IPS-18c (cell line): Measurements from ENCODE around the gene C12orf75.
"Not testable (repeated sequence)": the region's sequence is repeated elsewhere in the genome, so short reads cannot be mapped to it uniquely, and the experiment has no call there.

Experiments
- H3K4me3 ChIP-seq: 2 replicates; pipeline ENCODE4 v1.7.0; 2013; ENCODE audit warnings: low read depth, mild to moderate bottlenecking, low read length, moderate library complexity; ENCODE audit not compliant: insufficient read depth
- H3K9me3 ChIP-seq: one replicate; pipeline ENCODE4 v1.6.1; 2013; ENCODE audit warnings: mild to moderate bottlenecking, low read length, moderate library complexity; ENCODE audit not compliant: control insufficient read depth, insufficient read depth

Gene C12orf75

DNA sequence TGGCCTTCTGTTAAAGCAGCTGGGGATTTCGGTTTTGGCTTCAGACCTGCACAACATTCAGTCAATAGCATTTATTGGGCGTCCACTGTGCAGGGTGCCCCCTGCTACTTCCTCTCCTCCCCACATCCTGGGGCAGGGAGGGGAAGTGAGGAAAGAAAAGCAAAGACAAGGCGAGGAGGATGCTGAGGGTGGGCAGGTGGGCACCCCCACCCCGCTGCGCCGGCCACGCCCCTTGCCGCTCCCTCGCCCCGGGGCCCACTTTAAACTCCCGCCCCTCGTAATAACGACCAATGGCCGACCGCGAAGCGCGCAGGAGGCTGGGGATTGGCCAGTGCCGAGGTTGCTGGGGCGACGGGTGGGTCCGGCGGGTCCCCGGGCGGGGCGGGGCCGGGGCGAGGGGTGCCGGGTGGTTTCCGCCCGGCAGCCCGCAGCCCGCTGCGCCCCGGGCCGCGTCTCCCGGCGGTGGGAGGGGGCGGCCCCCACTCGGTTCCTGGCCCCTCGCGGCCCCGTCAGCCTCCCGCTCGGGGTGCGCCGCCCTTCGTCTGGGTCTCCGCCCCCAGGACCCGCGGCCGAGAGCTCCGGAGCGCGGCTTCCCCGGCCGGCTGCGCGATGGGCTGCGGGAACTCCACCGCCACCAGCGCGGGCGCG lies at the start of gene C12orf75:
Gene C12orf75, plus strand, starts transcription at position 409 of the 648 bp plus-strand sequence. Its CDS starts 201 bp downstream, at position 610.
- H3K4me3 ChIP-seq, result peak within 1 kb of the TSS; percentile 65

DNA sequence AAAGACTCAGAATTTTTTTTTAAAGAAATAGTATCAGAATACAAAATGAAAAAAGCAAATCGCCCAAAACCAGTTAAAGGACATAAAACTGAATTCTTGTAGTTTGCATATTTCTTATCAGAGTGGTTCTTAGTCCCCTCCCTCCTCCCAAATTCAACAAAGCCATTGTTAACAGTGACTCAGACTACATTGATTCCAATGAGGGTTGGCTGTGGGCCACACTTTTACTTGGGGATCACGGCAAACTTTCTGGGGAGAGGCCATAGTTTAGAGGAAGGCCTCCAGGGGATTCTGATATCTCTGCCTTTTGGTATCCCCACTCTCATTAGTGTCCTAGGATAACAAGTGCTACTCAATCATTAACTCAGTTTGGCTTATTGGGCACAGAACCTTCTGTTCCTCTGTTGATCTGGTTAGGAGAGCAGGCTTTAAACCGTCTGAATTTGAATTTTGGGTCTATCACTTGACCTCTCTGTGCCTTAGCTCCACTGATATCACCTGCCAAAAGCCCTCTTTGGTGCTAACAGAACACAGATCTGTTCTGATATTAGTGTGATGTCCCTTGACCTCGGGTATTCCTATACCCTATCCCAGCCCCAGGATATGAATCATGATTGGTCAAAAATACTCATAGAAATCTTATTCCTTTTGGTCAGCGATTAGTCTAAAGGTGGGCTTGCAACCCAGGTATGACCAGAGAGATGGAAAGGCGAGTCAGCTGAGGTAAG lies 49.4 kb upstream of the C12orf75 start:
- no peaks in the 10 kb centered on the region for H3K9me3 ChIP-seq

More for the DNA sequence above, at the start of gene C12orf75:
- no peaks in the 10 kb centered on the region for H3K9me3 ChIP-seq

DNA sequence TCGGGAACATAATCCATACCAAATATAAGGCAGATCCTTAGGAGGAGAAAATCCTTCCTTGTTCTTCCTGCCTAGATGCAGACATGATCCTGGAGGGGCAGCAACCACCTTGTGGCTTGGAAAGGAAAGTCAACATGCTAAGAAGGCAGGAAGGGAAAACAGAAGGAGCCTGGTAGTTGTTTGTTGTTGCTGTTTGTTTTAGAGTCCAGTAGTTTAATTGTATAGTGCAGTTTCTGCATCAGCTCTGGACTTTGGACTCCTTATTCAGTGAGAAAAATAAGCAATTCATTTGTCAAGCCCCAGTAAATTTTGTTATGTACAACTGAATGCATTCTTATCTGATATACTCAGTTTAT lies 48.8 kb upstream of the C12orf75 start:
- H3K9me3 ChIP-seq, result no peaks in the 10 kb centered on the region
- H3K4me3 ChIP-seq, result no peak overlapping the region

More for the DNA sequence above, 49.4 kb upstream of the C12orf75 start:
- H3K4me3 ChIP-seq, result no peak overlapping the region

DNA sequence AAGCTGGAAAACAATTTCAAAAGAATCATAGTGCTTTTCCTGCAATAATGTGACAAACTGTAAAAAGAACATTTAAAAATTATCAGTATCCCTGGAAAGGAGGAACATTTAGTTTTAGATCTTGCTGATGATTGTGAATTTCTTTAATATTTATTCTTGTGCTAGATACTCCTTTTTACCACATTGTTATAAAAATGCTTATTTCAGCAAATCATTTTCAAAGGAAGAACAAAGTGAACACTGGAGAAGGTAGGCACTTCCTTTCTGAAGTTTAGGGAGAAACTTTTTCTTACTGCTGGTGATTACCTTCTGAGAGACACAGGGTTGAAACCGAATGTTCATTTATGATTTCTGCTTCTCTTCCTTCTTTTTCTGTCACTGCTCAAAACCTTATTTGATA lies 45.1 kb upstream of the C12orf75 start:
- peaks cover 2% of the 10 kb centered on the region for H3K9me3 ChIP-seq
- H3K4me3 ChIP-seq, result no peak overlapping the region

DNA sequence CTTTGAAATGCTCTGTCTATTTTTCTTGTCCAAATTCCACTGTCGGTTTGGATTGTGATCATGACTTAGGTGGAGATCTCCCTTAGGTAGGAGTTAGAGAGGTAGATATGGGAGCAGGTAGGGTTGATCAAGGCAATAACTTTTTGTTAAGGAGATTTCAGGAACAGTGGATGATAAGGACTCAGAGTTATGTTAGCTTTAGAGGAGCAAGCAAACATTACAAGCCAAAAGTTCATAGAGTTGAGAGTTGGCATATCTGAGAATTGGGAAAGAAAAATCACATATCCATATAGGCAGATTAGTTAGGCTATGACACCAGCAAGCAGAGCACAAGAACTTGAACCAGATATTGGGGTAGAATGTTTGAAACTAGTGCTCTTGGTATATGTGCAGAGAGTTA lies 43.1 kb upstream of the C12orf75 start:
- Histone ChIP-seq H3K9me3 (peaks cover 2% of the 10 kb centered on the region), H3K4me3 (no peak overlapping the region)

DNA sequence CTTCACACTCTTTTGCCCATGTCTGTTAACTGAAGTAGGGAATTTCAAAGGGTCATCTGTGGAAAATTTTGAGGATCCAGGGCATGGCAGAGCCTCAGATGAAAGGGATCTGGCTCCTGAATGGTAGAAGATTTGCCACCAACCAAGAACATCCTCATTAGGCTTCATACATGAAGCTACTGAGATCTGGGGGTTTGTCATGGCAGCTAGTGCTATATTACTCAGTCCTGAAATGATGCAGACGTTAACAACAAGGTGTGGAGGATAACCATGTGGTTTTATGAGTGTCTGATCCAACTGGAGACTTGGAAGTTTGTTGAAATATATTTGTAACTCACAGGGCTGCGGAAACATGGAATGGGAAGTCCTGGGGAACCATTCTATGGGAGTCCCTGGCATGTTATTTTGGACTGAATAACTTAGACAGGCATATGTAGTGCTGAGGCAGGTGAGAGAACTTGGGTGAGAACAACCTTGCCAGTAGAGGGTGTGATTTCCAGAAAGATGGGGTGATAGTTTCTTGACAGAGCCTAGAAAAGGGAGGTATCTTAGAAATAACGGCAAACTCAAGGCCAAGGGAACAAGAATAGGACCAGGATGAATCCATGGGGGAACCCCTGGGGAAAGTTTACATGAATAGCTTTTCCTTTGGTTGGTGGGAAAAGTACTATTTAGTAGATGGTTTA lies 42.0 kb upstream of the C12orf75 start:
- H3K4me3 ChIP-seq, result no peak overlapping the region

DNA sequence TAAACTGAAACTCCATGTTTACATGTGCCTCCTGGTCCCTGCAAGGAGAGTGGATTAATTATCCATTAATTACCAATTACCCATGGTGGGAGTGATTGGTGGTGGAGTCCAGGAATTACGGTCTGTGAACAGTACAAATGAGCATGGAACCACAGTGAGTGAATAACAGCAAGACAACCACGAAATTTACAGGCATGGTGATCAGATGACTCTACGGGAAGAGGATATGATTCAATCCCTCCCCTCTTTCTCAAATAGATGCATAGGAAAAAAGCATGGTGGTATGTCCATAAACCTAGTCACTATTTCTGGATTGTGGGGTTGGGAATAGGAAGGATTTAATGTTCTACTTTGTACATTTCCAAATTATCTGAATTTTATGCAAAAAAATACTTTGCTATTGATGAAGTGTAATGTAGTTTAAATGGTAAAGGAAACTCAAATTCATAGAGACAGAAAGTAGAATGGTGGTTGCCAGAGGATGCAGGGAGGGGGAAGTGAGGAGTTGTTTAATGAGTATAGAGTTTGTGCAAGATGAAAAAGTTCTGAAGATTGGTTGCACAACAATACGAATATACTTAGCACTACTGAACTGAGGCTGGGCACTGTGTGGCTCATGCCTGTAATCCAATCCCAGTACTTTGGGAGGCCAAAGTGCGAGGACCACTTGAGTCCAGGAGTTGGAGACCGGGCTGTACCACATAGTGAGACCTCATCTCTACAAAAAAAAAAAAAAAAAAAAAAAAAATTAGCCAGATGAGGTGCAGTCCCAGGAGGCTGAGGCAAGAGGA lies 41.2 kb upstream of the C12orf75 start:
- no peak overlapping the region for H3K4me3 ChIP-seq
- H3K9me3 ChIP-seq, result peaks cover 2% of the 10 kb centered on the region

More for the DNA sequence above, 42.0 kb upstream of the C12orf75 start:
- H3K9me3 ChIP-seq, result peaks cover 2% of the 10 kb centered on the region

DNA sequence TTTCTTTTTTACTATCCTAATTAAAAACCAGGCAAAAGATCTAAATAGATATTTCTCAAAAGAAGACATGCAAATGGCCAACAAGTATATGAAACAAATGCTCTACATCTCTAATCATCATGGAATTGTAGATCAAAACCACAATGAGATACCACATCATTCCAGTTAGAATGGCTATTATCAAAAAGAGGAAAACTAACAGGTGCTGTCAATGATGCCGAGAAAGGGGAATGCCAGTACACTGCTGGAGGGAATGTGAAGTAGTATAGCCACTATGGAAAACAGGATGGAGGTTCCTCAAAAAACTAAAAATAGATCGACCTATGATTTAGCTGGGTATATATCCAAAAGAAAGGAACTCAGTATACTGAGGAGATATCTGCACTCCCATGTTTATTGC lies 39.0 kb upstream of the C12orf75 start:
- Histone ChIP-seq H3K9me3 (peaks cover 2% of the 10 kb centered on the region), H3K4me3 (no peak overlapping the region)

DNA sequence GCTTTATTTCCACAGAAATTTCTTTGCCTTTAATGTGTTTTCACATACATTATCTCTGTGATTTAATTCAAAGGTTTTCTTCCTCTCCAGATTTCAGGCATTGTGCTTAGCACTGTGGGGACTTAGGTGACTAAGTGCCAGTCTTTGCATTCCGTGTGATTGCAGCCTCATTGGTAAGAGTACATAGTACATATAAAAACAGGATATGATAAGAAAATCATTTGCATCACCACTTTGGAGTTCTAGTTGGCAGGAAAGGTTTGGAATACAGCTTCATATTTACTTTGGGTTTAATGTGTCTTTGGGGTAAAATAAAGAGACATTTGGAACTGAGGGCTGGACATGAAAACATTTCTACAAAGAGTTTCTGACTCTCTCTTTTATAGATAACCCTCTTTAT lies 37.8 kb upstream of the C12orf75 start:
- H3K4me3 ChIP-seq, result no peak overlapping the region
- peaks cover 2% of the 10 kb centered on the region for H3K9me3 ChIP-seq

DNA sequence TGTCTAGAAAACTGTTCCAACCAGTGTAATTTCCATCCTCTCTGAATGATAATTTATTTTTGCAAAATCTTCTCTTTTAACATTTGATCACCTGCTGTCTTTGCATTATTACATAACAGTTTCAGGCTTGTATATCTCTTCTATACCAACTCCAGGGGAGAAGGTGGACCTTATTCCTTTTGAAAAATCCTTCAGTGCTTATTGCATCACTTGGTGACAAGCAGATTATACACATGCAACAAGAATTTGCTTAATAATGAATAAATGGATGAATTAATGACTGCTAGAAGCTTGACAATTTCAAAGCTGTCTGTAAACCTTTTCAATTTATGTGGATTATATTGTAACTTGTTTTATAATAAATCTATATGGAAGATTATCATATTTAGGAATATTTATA lies 37.3 kb upstream of the C12orf75 start:
- H3K4me3 ChIP-seq, result no peak overlapping the region
- H3K9me3 ChIP-seq, result peaks cover 2% of the 10 kb centered on the region

DNA sequence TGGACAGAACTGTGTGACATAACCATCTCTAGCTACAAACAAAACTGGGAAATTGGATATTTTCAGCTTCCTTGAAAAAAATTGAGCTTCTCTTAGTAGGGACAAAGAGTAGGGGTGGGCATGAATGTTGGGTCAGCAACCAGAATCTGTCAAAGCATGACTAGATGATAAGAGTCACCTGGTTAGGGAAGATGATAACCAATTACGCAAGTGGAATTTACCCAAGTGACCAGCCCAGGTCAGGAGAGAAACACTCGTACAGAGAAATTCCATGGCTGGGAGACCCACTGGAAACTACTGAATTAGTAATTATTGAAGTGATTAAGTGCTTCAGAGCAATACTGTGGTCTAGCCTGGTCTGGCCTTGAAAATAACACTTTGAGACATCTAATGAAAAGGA lies 36.3 kb upstream of the C12orf75 start:
- H3K4me3 ChIP-seq, result no peak overlapping the region
- peaks cover 6% of the 10 kb centered on the region for H3K9me3 ChIP-seq

DNA sequence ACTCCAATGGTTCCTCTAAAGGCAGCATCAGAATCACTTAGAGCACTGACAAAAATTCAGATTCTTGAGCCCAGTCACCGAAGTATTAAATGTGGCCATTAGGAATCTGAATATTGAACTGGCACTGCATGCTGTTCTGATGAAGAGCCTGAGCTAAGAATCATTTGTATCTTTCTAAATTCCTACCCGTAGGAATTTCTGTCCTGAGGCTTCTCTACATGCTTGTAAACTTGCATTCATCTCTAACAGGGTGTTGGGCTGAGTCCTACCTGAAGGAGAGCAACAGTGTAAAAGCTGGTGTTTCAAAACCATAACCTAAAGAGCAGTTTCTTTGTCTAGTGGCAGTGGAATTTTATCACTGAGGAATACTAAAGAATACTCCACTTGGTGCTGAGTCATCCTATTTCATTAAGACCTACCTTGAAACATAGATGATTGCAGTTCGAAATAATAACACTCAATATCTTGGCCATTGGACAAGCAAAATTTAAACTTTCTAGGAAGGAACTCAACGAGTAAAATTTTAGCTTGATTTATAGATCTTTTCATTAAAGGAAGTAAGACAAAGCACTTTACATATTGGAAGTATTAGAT lies 35.5 kb upstream of the C12orf75 start:
- Histone ChIP-seq H3K9me3 (peaks cover 6% of the 10 kb centered on the region), H3K4me3 (no peak overlapping the region)

DNA sequence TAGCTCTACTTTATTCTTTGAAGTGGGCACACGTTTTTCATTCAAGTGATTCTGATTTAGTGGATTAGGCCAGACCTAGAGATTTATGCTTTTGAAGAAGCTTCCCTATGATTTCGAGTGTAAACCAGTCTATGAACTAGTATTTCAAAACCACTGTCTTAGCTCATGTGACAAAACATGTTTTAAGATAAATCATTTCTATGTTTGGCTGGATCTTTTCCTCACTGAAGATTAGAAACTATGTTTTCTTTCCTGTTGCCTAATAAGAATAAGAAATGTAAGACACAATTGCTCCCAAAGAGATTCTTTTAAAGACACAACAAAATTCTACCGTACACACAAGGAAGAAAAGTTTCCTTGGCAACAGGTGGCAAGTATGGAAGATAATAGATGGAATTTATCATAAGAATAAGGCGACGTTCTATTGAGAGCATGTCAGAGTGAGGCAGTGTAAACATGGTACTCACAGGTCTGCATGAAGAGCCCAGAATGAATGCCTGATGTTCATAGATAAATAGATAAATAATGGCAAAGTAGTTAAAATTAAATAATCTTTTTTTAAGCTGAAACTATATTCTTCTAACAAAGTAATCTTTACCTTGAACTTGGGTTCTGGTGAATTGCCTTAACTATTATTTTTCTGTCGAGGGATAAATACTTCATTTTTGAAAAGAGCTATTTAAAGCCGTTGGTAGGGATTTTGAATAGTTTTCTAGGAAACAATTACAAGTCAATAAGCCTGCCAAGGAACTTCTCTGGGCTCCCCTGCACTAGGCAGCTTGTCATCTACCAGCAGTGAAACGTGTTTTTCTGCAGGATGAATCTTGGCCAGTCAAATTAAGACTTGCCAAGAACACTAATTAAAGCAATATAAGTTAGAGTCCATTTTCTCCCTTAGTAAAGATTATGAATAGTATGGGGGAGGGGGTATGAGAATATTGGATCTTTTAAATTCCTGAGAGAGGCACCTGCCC lies 34.1 kb upstream of the C12orf75 start:
- Histone ChIP-seq H3K4me3 (no peak overlapping the region), H3K9me3 (peaks cover 6% of the 10 kb centered on the region)

DNA sequence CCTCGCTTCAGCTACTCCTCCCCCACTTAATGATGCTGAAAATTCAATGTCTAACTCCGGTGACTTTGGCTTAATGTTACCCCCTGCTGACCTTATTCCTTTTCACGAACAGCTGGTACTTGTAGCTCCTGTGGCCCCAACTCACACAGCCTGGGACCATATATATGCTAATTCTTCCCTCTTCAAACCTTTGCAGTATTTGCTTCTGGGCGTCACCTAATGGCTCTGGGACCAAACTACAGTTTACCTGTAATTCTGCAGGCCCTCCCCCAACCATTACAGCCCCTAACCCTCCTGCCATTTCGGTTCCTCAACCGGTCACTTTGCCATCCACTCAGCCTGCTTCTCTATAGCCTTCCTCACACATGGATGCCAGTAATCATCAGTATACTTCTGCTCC lies 29.6 kb upstream of the C12orf75 start:
- peaks cover 9% of the 10 kb centered on the region for H3K9me3 ChIP-seq
- H3K4me3 ChIP-seq, result no peak overlapping the region

DNA sequence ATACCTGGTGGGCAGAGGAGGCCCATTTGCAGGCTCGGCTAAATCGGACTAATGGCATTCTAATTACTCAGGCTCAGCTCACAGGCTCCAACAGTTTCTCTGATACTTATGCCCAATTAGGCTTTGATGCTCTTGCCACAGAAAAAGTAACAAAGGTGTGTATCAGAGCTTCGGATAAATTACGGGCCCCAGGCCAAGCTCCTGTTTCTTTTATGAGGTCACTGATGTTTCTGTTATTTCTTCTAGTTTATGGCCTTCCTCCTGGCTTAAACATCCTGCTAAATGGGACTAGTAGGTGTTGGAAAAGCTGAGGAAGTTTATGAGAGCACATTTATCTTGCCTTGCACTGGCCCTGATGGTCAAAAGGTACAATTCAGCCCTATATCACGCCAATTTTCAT lies 28.8 kb upstream of the C12orf75 start:
- Histone ChIP-seq H3K9me3 (peaks cover 9% of the 10 kb centered on the region), H3K4me3 (no peak overlapping the region)

DNA sequence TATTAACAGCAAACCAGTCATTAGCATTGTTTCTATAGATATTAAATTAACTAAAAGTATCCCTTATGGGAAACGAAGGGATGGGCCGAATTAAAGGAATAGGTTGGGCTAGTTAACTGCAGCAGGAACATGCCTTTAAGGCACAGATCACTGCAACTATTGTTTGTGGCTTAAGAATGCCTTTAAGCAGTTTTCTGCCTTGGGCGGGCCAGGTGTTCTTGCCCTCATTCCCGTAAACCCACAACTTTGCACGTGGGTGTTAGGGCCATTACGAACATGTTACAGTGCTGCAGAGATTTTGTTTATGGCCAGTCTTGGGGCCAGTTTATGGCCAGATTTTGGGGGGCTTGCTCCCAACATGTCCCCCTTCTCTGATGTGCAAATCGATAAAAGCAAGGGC lies 27.5 kb upstream of the C12orf75 start:
- H3K4me3 ChIP-seq, H3K9me3 ChIP-seq: not testable (repeated sequence)
